GM12873 (cell line): Measurements from ENCODE around the gene DENND1A.

ENCODE experiments used
- CTCF ChIP-seq: IDR thresholded peaks from 2 replicates; pipeline ENCODE4 v1.5.1; 2012; ENCODE audit warnings: low read depth, mild to moderate bottlenecking, moderate library complexity, low read length, control low read depth; ENCODE audit not compliant: insufficient read depth; ENCODE audit errors: missing control alignments

The DENND1A gene

DNA sequence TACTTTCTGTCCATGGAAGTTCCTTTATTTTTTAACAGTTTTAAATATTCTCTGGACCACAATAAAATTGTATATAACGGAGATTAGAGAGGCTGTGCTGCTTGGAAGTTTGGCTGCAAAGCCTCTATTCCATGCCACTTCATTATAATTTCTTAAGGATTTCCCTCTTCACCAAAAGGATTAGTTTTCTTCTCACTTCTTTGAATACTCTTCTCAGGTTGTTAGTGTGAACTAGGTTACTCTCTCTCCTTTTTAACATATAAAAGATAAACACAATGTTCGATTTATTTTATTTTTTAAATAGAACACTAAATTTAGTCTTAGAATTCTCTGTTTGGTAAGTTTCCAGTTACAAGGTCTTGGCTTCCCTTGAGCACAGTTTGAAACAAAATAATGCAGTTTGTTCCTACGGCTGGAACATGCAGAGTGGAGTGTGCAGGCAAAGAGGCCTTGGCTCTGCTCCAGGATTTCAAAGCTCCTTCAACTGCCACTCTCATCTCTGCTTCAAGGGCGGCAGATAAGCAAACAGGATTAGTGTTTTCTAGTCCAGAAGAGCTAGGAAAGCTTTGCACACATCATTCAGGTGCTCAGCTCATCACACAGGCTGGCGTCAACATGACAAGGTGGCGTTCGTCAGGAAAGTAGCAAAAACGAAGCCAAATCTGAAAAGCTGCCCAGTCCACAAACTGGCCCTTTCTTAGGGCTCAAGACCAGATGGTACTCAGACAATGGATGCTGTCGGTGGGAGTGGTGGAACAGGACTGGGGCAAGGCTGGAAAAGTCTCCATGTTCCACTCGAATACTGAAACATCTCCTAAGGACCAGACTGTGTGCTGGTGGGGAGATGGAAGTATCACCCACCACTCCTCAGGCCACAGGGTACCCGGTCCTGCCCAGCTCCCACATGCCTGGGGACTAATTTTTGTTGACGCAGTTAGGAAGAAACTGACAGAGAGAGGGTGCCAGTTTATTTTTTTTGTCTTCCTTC lies 287.3 kb downstream of the DENND1A start:
- TF ChIP-seq CTCF, result no peak

DNA sequence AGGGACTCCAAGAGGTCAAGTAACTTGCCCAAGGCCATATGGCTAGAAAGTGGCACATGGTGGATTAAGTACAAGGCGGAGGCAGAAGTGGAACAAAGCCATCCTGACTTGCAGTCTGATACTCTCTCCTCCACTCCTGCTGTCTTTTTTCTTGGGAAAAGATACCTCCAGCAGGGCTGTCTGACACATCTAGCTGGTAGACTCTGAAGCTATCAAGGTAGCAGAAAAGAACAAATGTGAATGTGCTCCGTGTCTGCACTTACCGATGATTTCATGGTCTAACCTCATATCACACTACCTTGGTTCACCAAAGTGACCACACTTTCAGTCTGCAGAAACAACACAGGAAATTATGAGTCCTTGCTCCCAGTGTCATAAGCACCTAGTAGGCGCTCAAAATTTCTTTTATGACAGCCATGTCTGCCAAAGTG lies 289.1 kb downstream of the DENND1A start:
- no peak for TF ChIP-seq CTCF

DNA sequence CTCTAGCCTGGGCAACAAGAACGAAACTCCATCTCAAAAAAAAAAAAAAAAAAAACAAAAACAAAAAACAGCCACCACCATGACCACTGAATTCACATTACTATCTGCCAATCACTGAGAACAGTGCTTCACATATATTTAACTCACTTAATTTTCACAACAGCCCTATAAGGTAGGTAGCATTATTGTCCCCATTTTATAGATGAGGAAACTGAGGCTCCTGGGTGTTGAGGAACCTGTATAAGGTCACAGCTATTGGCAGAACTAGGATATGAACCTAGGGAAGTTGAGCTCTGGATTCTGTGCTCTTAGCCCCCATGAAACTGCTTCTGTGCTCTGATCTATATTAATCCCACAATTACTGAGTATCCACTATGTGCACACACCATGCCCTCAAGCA lies 290.2 kb downstream of the DENND1A start:
- TF ChIP-seq CTCF, result no peak

GRCh38 chr9:123637945-123638634 lies 291.8 kb downstream of the DENND1A start:
- no peak for TF ChIP-seq CTCF

- TF ChIP-seq CTCF, result no peak
These were observed 292.4 kb downstream of the DENND1A start for GRCh38 chr9:123637606-123637944.

GRCh38 chr9:123631862-123632261 lies 298.1 kb downstream of the DENND1A start:
- no peak for TF ChIP-seq CTCF

DNA sequence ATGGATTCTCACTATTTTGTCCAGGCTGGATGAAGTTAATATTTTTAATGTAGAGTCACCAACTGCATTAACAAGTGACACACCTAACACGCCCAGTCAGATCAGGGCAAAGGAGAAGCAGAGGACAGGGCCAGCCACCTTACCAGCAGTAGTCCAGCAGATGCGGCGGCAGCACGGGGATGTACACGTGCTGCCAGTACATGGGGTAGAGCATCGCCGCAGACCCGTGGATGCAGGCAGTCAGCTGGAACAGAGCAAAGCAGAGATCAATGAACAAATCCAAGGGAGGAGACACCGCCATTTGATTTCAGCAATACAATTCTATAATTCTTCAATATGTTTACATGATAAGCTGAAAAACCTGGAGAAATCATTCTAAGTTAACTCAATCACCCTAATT lies 299.7 kb downstream of the DENND1A start:
- no peak for TF ChIP-seq CTCF
